NCI-H748 treated with DMSO at 0.1 percent for 48 hours (cell line): ENCODE data around the gene CNTRL.
A peak's percentile ranks its signal among the peaks of the same experiment; 100 is the strongest.
"Not testable (repeated sequence)": the region's sequence is repeated elsewhere in the genome, so short reads cannot be mapped to it uniquely, and the experiment has no call there.

Source experiments
- DNase-seq: peaks from one replicate; lab custom pipeline; 2025; lab: John Stamatoyannopoulos, UW

CNTRL gene

DNA sequence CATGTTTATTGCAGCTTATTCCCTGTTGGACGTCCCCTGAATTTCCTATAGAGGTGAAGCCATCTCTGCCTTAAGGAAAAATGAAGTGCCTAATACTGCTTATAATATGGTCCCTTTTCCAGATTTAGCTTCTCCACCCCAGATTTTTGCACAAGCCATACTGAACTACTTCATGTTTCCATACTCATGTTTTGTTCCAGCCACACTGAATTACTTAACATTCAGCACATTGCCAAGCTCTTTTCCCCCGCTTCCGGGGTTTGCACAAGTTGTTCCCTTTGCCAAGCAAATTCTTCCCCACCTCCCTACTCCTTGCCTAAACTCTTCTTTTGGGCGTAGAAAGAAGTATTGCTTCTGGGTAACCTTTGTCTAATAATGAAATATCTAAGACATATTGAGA, 1.7 kb upstream of the CNTRL start:
- no peak for DNase-seq

GRCh38 chr9:121075251-121076036, 689 bp downstream of the CNTRL start:
- peak; percentile 49 for DNase-seq

GRCh38 chr9:121082075-121082474, 7.3 kb downstream of the CNTRL start:
- DNase-seq, result no peak

DNA sequence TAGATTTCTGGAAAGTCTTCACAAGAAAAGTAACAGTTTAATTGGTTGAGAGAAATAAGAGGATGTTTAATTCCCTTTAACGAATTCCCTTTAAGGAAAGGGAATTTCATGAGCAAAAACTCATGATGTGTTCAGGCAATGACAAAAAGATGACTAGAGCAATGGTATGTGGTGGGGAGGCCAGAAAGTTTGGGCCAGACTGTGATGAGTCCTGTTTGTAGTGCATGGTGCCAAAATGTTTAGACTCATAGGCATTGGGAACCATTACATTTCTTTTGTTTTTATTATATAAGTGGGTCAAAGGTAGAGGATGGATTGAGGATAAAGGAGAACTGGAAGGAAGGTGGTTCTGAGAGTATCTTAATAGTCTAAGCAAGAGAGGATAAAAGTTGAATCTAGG, 10.9 kb downstream of the CNTRL start:
- DNase-seq, result no peak

DNA sequence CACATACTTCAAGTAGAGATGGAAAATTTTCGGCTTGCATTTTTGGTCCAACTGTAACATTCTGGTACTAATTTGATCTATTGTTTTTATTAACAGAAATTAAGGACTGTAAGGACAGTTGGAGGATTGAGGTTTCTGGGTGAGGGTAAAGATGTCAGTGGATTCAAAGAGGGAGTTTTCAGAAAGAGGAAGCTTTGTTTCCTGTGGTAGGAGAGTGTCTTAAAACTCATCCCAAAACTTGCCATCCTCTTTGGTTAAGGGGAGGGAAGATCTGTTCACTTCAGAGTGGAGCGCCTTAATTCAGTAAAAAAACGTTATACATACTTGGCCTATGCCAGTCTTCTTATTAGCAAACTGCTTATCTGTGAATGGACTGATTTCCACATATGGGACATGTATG, 13.8 kb downstream of the CNTRL start:
- no peak for DNase-seq

- DNase-seq, result not testable (repeated sequence)
Measured at GRCh38 chr9:121090743-121091142, 16.0 kb downstream of the CNTRL start.

DNA sequence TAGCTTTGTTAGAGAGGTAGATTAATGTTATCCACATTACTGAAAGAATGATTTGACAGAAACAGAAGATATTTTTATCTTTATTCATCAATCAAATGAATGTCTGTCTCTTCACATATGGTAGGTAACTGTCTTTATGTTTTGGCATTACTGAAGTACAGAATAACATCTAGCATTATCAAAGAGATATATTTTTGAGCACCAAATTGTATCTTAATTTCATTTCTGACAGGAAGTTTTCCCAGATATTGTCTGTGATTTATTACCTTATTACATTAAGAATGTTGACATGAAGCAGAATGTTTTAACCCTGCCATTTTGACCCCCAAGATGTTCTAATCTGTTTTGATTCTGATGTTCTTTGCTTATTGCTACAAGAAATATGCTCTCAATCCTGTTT, 20.3 kb downstream of the CNTRL start:
- DNase-seq, result no peak

GRCh38 chr9:121098567-121099198, 23.9 kb downstream of the CNTRL start:
- DNase-seq, result no peak

- not testable (repeated sequence) for DNase-seq
Measured at GRCh38 chr9:121104054-121104453, 29.3 kb downstream of the CNTRL start.

DNA sequence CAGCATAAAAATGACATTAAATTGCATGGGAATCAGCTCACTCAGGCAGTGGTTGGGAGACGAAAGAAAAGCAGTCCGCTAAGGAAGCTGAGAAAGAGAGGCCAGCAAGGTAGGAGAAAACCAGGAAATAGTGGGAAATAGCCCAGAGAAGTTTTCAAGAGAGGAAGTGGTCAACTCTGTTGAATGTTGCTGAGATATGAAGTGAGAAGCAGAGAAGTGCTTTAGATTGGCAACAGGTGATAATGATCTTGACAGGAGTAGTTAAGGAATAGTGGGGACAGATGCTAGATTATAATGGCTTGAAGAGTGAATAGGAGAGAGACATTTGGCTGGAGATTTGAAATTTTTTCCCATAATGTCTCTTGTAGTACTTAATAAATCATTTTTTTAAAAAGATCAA, 30.8 kb downstream of the CNTRL start:
- no peak for DNase-seq

- DNase-seq, result no peak
Measured at GRCh38 chr9:121107029-121107428, 32.3 kb downstream of the CNTRL start.

DNA sequence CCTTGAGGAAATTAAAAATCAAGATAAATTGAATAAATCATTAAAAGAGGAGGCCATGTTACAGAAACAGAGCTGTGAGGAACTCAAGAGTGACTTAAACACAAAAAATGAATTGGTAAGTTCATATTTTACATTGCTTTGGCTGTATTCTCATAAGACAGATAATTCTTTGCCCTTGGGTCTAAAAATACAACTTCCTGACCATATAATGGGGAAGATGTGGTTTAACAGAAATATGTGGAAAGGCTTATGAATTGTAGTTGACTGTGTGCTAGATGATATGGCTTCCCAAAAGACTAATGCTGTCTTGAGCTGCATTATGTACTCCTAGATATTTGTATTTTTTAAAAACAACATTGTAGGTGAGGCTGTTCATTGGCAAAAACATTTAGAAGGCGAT, 33.1 kb downstream of the CNTRL start:
- no peak for DNase-seq

DNA sequence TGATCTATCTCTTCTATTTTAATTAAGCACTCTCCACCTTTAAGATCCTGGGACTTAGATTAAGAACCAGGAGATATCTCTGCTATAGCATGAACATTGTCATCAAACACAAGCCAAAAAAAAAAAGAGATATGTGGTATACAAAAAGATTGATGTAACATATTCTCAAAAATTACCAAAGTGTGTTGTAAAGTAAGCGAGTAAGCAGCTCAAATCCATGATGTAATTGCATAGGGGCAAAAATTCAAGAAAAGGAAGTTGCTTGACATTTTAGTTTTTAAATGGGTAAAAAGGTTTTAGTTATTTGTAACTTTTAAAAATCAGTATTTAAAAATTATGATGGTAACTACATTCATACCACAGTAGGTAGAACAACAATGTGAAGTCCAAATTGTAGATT, 40.7 kb downstream of the CNTRL start:
- DNase-seq, result no peak

DNA sequence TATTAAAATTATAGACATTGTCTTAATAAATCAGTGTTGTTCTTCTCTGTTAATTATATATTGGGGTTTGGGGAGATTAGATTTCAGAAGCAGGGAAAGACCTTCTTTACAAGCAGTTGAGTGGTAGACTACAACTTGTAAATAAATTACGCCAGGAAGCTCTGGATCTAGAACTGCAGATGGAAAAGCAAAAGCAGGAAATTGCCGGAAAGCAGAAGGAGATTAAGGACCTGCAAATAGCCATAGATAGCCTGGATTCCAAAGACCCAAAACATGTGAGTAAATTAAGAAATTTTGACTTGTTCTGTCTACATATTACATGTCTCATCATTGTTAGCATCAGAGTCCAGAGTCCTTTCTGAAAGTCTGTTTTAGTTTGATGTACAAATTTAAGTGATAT, 43.5 kb downstream of the CNTRL start:
- DNase-seq, result no peak

GRCh38 chr9:121120386-121120785, 45.6 kb downstream of the CNTRL start:
- no peak for DNase-seq

GRCh38 chr9:121121582-121122087, 46.9 kb downstream of the CNTRL start:
- DNase-seq, result peak; percentile 92

DNA sequence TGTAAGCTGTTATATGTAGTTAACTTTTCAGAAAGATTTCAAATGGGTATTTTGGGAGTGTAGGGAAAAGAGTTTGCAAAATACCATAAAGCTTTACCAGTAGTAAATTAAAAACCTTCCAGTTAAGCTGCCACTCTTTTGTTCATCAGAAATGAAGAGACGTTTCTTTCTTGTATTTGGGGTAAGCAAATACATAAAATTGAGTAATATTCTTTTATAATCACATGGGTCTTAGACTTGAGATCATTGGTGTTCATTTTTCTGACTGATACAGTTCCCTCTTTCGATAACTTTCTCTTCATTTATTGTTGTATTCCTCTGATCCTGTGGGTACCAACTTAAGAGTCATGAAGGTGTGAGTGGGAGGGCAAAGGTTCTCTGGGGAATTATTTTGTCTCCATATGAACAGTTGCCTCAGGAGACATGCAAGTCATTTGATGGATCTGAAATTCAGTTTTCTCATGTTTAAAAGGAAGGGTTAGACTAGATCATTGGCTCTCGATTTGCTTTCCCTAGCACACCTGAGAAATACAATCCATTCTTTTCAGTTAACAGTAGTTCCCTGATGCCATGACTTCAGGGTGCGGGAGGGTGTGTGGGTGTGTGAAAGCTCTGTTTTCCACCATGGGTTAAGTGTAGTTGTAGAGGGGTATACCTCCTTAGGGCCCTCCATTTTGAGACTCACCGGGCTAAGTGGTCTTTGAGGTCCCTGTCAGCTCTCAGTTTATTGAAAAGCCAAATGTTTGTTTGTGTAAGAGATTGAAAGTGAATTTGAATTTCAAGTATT, 47.7 kb downstream of the CNTRL start:
- no peak for DNase-seq

DNA sequence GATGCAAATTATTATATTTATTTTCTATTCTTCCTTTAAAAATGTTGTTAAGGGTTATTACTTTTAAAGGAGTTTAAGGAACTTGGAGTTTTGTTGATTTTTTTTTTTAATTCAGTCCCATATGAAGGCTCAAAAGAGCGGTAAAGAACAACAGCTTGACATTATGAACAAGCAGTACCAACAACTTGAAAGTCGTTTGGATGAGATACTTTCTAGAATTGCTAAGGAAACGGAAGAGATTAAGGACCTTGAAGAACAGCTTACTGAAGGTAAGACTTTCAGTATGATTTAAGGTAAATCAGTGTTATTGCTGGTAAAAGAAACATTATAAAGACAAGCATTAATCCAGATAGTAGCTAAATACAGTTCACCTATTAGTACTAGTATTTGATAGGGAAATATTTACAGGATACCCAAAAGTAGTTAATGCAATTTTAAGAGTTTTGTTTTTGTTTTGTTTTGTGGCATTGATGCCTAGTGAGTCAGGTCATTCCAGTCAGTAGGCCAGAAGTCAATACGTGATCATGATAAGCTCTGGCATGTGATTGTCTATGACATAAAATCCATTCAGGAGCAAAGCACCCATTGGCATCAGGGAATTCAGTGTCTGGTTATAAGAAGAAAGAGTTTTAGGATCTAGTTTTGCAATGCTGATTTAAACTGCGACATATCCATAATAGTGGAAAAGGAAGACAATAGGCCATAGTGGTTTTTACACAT, 49.2 kb downstream of the CNTRL start:
- no peak for DNase-seq

GRCh38 chr9:121125590-121125989, 50.8 kb downstream of the CNTRL start:
- no peak for DNase-seq

DNA sequence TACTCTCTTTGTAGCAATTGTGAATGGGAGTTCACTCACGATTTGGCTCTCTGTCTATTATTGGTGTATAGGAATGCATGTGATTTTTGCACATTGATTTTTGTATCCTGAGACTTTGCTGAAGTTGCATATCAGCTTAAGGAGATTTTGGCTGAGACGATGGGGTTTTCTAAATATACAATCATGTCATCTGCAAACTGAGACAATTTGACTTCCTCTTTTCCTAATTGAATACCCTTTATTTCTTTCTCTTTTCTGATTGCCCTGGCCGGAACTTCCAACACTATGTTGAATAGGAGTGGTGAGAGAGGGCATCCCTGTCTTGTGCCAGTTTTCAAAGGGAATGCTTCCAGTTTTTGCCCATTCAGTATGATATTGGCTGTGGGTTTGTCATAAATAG, 54.6 kb downstream of the CNTRL start:
- DNase-seq, result not testable (repeated sequence)

GRCh38 chr9:121133104-121133816, 58.5 kb downstream of the CNTRL start:
- no peak for DNase-seq
